GM12873 (cell line): ENCODE measurements around the gene FRMD3.

Experiments
- TF ChIP-seq, protein P1 (sequence below): IDR thresholded peaks from 2 replicates; pipeline ENCODE4 v1.5.1; 2012; ENCODE audit warnings: low read depth, mild to moderate bottlenecking, moderate library complexity, low read length, control low read depth; ENCODE audit not compliant: insufficient read depth; ENCODE audit errors: missing control alignments

FRMD3 gene

DNA sequence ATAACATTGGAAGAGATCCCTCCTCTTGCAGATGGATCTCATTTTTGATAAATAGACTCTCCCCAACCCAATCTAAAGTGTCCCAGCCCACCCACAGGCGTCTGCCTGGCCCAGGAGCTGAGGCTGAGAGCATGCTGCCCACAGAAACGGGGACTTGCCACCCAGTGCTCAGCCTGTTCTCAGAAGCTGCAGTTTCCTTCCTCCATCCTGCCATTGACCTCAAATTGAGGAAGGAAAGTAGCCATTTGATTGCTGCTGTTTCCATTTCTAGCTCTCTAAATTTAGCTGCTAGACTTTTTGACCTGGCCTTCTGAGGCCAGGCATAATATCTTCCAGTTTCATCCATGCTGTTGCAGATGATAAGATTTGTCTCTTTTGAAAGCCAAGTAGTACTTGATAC lies 31.1 kb upstream of the FRMD3 start:
- TF ChIP-seq, protein P1, sequence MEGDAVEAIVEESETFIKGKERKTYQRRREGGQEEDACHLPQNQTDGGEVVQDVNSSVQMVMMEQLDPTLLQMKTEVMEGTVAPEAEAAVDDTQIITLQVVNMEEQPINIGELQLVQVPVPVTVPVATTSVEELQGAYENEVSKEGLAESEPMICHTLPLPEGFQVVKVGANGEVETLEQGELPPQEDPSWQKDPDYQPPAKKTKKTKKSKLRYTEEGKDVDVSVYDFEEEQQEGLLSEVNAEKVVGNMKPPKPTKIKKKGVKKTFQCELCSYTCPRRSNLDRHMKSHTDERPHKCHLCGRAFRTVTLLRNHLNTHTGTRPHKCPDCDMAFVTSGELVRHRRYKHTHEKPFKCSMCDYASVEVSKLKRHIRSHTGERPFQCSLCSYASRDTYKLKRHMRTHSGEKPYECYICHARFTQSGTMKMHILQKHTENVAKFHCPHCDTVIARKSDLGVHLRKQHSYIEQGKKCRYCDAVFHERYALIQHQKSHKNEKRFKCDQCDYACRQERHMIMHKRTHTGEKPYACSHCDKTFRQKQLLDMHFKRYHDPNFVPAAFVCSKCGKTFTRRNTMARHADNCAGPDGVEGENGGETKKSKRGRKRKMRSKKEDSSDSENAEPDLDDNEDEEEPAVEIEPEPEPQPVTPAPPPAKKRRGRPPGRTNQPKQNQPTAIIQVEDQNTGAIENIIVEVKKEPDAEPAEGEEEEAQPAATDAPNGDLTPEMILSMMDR = no peak

DNA sequence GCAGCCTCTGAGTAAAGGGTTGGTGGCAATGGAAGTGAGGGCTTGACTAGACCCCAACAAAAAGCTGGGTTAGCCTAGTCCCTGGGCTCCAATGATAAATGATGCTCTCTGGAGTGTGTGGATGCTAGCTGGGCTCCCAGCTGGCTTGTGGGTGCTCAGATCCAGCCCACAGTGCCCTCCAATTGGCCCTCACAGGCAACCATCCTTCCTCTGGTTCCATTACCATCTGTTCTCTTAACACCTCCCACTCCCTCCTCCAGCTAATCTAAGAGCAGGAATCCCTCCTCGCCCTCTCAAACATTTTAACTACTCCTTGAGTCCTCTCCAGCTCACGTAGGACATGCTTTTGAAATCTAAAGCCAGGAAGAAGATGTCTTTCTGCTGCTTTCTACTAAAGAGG lies 25.2 kb upstream of the FRMD3 start:
- TF ChIP-seq, protein P1 = no peak

DNA sequence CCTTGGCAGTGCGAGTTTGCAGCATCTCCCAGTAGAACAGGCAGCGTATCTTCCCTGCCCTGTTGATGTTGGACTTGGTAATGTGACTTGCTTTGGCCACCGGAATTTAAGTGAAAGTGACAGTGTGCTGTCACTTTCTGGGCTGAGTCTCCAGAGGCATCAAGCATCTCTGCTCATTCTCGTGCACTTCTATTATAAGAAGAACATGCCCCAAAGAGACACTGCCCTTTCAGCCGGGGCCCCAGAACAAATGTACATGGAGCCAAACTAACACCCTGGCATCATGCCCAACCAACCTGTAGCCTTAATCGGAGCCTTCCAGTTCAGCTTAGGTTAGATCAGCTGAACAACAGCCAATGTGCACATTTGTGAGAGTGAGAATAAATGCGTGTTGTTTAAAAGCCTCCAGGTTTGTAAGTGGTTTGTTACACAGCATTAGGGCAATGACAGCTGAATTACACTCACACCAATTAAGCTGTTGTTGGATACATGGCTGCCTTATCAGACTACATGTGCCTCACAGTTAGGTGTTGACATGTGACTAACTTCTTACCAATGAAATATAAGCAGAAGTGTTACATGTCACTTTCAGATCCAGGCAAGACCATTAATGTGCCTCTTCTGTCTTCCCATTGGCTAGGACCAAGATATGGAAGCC lies 22.1 kb upstream of the FRMD3 start:
- TF ChIP-seq, protein P1 = no peak

DNA sequence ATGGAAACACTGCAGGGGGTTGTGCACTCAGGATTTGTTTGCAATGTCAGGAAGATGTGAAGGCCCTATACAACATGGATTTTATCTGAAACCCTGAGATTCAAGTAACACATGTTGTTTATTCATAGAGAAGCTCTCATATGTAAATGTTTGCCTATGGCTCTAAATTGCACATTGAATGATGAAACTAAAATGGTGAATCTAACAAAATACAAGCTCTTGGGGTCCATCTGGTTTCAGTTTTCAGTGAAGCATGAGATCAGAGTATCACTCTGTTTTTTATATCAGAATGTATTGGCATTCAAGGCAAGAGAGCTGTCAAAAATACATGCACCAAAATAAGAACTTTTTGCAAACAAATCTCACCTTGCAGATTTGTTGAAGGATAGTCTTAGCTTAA lies 19.6 kb upstream of the FRMD3 start:
- TF ChIP-seq, protein P1 = no peak

DNA sequence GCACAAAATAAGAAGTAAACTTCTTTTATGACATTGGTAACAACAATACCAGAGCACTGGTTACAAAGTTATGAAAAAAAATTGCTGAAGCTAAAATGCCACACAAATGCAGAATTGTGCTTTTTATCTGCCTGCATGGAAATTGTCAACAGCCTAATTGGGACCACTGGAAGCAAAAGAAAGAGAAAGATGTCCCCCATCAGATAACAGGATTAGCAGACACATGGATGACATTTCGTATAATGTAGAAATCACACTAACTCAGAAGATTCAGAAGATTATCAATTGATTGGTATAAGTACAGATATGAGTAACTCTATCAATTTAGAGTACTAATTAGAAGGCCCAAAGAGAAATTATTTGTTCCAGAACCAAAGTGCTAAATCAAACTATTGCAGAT lies 19.1 kb upstream of the FRMD3 start:
- TF ChIP-seq, protein P1 = no peak

DNA sequence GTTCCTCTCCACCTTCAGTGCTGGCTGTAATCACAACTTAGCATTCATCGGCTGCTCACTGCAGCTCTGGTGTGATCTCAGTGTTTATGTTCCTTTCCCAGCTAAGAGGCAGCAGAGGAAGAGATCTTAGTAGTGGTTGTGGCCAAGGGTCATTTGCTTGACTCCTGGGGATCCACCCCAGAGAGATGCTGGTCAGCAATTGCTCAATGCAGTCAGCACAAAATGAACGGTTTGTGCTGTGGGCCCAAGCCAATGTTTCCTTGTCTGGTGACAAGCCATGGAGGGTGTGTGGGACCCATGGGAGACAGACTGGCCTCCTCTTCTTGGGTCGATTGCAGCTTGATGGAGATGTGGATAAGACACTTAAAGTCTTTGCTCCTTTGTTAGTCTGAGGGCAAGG lies 16.1 kb upstream of the FRMD3 start:
- TF ChIP-seq, protein P1 = no peak

DNA sequence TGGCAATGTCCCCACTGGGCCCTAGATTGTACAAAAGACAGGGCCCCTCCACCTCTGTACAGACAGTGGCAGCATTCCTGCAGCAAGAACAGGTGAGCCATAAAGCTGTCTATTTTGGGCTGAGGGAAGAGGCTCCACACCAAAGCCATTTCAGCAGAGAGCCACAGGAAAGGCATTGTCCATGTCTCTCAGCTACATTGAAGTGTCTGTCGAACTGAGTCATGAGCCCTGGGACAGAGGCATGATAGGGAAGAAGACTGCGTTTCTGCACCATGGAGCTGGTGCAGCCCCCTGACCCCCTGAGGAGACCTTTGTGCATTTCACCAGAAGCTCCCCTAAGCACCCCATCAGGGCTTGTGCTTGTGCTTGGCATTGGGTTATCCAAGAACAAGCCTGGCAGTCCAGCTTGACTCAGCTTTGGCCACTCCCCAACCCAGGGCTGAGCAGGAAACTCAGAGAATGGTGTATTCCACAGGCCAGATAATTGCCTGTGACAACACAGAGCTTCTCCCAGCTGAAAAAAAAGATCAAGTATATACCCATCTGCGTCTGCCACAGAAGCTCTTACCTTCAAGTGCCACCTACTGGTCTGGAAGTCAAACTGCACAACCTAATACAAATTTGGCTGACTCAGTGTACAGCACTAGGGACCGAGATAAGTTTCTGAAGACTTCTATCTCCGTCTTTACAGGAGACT lies 5.9 kb upstream of the FRMD3 start:
- TF ChIP-seq, protein P1 = peak; percentile 78
